MM.1S (cell line): ENCODE results near the gene RABGEF1.

ENCODE experiments used
- CTCF ChIP-seq: fragments of 300-600 bp; sonication (generic); IDR thresholded peaks from 2 replicates; pipeline ENCODE4 v1.5.1; 2016; ENCODE audit warnings: antibody characterized with exemption, low read length, mixed read lengths
- EZH2 ChIP-seq: fragments of 300-600 bp; sonication (generic); optimal IDR thresholded peaks from 2 replicates; pipeline ENCODE3; 2017; ENCODE audit warnings: low read depth, mild to moderate bottlenecking, antibody characterized with exemption, low read length, mixed read lengths

- no peak for TF ChIP-seq CTCF
- no peak for TF ChIP-seq EZH2
Observed at GRCh38 chr7:66756889-66757288, 16.4 kb downstream of the RABGEF1 start.
